ENCODE measurements around the gene PNRC2. TPM values are rescaled to one million over a fixed set of nuclear protein-coding genes. Genes with fewer than 3 reads are reported as not detected.

PNRC2 gene
- total RNA-seq, 1 experiment from 2014 or later, result 166 TPM

- TF ChIP-seq ZNF138 (CRISPR knock-in tag; conservative IDR thresholded peaks at IDR 0.05), result no peak
- TF ChIP-seq FOXJ3 (CRISPR knock-in tag; IDR thresholded peaks at IDR 0.05; ENCODE audit: borderline replicate concordance), result no peak
- TF ChIP-seq TEAD4 (CRISPR knock-in tag; IDR thresholded peaks at IDR 0.05), result no peak
- TF ChIP-seq TEAD1 (CRISPR knock-in tag; IDR thresholded peaks at IDR 0.05), result 0 out of 2 replicates have a peak, but pooled peaks have one; percentile 34
- TF ChIP-seq CDX4 (CRISPR knock-in tag; IDR thresholded peaks at IDR 0.05; ENCODE audit: borderline replicate concordance), result no peak
- TF ChIP-seq MAX (CRISPR knock-in tag; IDR thresholded peaks at IDR 0.05), result 0 out of 2 replicates have a peak, but pooled peaks have one; percentile 23
- H3K4me1 Mint-ChIP-seq, result peaks cover 12% of the 10 kb centered on the region
- peaks cover 7% of the 10 kb centered on the region for H3K36me3 Mint-ChIP-seq
- H3K9me3 Mint-ChIP-seq, result peaks cover 4% of the 10 kb centered on the region
- H3K4me3 Mint-ChIP-seq, result peak overlapping the region; percentile 28
- ChIA-PET CTCF (interaction anchor here (0.8 to 0.9 kb wide), 2 partner anchors 44 to 128 kb away, joined by 3 read pairs; partner anchors contain the start of gene SRSF10), POLR2A (no interaction called here)
- peak overlapping the region; percentile 59 for H3K27ac Mint-ChIP-seq
- ATAC-seq (peak; percentile 99), DNase-seq (ENCODE audit: low spot score) (peak; percentile 46)
- no peaks in the 10 kb centered on the region; the same call in 1 of the 2 replicates for H3K27me3 Mint-ChIP-seq (ENCODE audit: low read depth)
Measured at GRCh38 chr1:23936481-23937176, 23.0 kb upstream of the PNRC2 start.

GRCh38 chr1:23947366-23947765 lies 12.3 kb upstream of the PNRC2 start:
- ATAC-seq, result no peak
- ChIA-PET POLR2A (no interaction called here), CTCF (interaction anchor here (0.5 to 1.2 kb wide), 3 partner anchors 10 to 567 kb away, joined by 3 to 4 read pairs (median 3); no protein-coding TSS in a partner anchor)
- peaks cover 16% of the 10 kb centered on the region for H3K9me3 Mint-ChIP-seq
- no peak overlapping the region for H3K27ac Mint-ChIP-seq
- H3K4me1 Mint-ChIP-seq, result no peaks in the 10 kb centered on the region
- no peak for DNase-seq (ENCODE audit: low spot score)
- H3K4me3 Mint-ChIP-seq, result no peak overlapping the region
- H3K27me3 Mint-ChIP-seq (ENCODE audit: low read depth), result peaks cover 2% of the 10 kb centered on the region; the same call in 1 of the 2 replicates
- TF ChIP-seq HMGA2 (CRISPR knock-in tag; IDR thresholded peaks at IDR 0.05), result no peak
- no peak for TF ChIP-seq IRF1 (CRISPR knock-in tag; IDR thresholded peaks at IDR 0.05)
- no peak for TF ChIP-seq FOXP4 (CRISPR knock-in tag; IDR thresholded peaks at IDR 0.05)
- no peak for TF ChIP-seq MAX (CRISPR knock-in tag; IDR thresholded peaks at IDR 0.05)
- no peak for TF ChIP-seq GABPB1 (CRISPR knock-in tag; IDR thresholded peaks at IDR 0.05)
- no peak for TF ChIP-seq USF1 (CRISPR knock-in tag; IDR thresholded peaks at IDR 0.05)
- no peak for TF ChIP-seq E2F5 (CRISPR knock-in tag; IDR thresholded peaks at IDR 0.05)
- no peak for TF ChIP-seq STAT6 (CRISPR knock-in tag; conservative IDR thresholded peaks at IDR 0.05; ENCODE audit: low read depth)
- no peak for TF ChIP-seq ZNF532 (CRISPR knock-in tag; IDR thresholded peaks at IDR 0.05; ENCODE audit: borderline replicate concordance)
- no peak for TF ChIP-seq TCF7 (CRISPR knock-in tag; IDR thresholded peaks at IDR 0.05; ENCODE audit: low read depth)
- no peaks in the 10 kb centered on the region for H3K36me3 Mint-ChIP-seq
